H1 (cell line): ENCODE measurements around the gene PHRF1. TPM values are rescaled to one million over a fixed set of nuclear protein-coding genes. Genes with fewer than 3 reads are reported as not detected.

ENCODE experiments used
- CTCF ChIA-PET: fragments of 300-600 bp; sonication (Branson Sonifier 250); formaldehyde crosslinking; loops from one replicate; lab custom pipeline; 2021; ENCODE audit not compliant: partially characterized antibody; lab: Charles Lee
- POLR2A ChIA-PET: fragments of 300-600 bp; sonication (Branson Sonifier 250); formaldehyde crosslinking; loops from one replicate; lab custom pipeline; 2021; ENCODE audit warnings: inconsistent platforms; ENCODE audit not compliant: partially characterized antibody; lab: Charles Lee
- DNase-seq, 2 experiments: peaks; one replicate each; pipeline versions ENCODE4 v3.0.0 to v3.0.0-alpha.2; 2010 to 2022; ENCODE audit warnings: low spot score in 2 of 2, low read depth in 1 of 2, mixed read lengths in 1 of 2
- FAIRE-seq: peaks from 2 replicates; lab custom pipeline; 2011; peaks lifted over from hg19 to GRCh38; lab: Jason Lieb, UNC
- H2AFZ ChIP-seq: 2 replicates; pipeline ENCODE4 v1.8.1; 2012; ENCODE audit warnings: low read length, inconsistent platforms
- H2AK5ac ChIP-seq: 2 replicates; pipeline ENCODE4 v1.6.1; 2013; ENCODE audit warnings: low read depth, low read length
- H2BK120ac ChIP-seq: replicated peaks from 2 replicates; pipeline ENCODE3; 2013; ENCODE audit warnings: low read depth, low read length, inconsistent platforms
- H2BK12ac ChIP-seq: 2 replicates; pipeline ENCODE4 v1.6.1; 2013; ENCODE audit warnings: low read depth, low read length
- H2BK15ac ChIP-seq: 2 replicates; pipeline ENCODE4 v1.6.1; 2013; ENCODE audit warnings: low read length
- H2BK20ac ChIP-seq: 2 replicates; pipeline ENCODE4 v1.6.1; 2013; ENCODE audit warnings: low read length
- H2BK5ac ChIP-seq: 2 replicates; pipeline ENCODE4 v1.6.1; 2013; ENCODE audit warnings: low read depth, low read length
- H3K14ac ChIP-seq: 2 replicates; pipeline ENCODE4 v1.6.1; 2013; ENCODE audit warnings: inconsistent platforms; ENCODE audit not compliant: insufficient read length
- H3K18ac ChIP-seq: 2 replicates; pipeline ENCODE4 v1.6.1; 2013; ENCODE audit warnings: low read length; ENCODE audit errors: extremely low read depth
- H3K23ac ChIP-seq: 2 replicates; pipeline ENCODE4 v1.6.1; 2013; ENCODE audit warnings: inconsistent platforms; ENCODE audit not compliant: insufficient read length
- H3K23me2 ChIP-seq: 2 replicates; pipeline ENCODE4 v1.6.1; 2013; ENCODE audit warnings: low read depth, low read length
- H3K27ac ChIP-seq: 2 replicates; pipeline ENCODE4 v1.6.1; 2011; ENCODE audit warnings: low read depth, low read length, inconsistent platforms
- H3K27me3 ChIP-seq, 4 experiments: replicated peaks in 1 of 4; 1 replicate in 1 of 4; 2 replicates in 3 of 4; pipeline versions ENCODE4 v1.6.1 to v1.8.1; 2011 to 2013; ENCODE audit warnings: low read length in 3 of 4, mild to moderate bottlenecking in 3 of 4, inconsistent platforms in 2 of 4, mixed read lengths in 2 of 4, moderate library complexity in 1 of 4; ENCODE audit not compliant: control insufficient read depth in 3 of 4, insufficient read depth in 3 of 4; ENCODE audit errors: extremely low read depth in 1 of 4
- H3K36me3 ChIP-seq, 4 experiments: 2 replicates each; pipeline versions ENCODE4 v1.6.1 to v1.8.1; 2011 to 2013; ENCODE audit warnings: mild to moderate bottlenecking in 4 of 4, low read length in 3 of 4, moderate library complexity in 2 of 4, control low read depth in 1 of 4, inconsistent platforms in 1 of 4; ENCODE audit not compliant: insufficient read depth in 4 of 4, control insufficient read depth in 2 of 4
- H3K4ac ChIP-seq: replicated peaks from 2 replicates; pipeline ENCODE3; 2013; ENCODE audit warnings: low read length, low read depth, mixed read lengths, inconsistent platforms; ENCODE audit not compliant: insufficient read length
- H3K4me1 ChIP-seq, 4 experiments: replicated peaks in 1 of 4; 1 replicate in 1 of 4; 2 replicates in 3 of 4; pipeline versions ENCODE4 v1.6.1 to v1.8.1; 2011 to 2013; ENCODE audit warnings: low read length in 3 of 4, inconsistent platforms in 2 of 4, mixed read lengths in 1 of 4; ENCODE audit not compliant: insufficient read depth in 4 of 4, control insufficient read depth in 3 of 4
- H3K4me2 ChIP-seq, 2 experiments: 2 replicates each; pipeline versions ENCODE4 v1.6.1 to v1.8.1; 2011 to 2013; ENCODE audit warnings: low read depth in 2 of 2, low read length in 2 of 2, control low read depth in 1 of 2, inconsistent platforms in 1 of 2, mild to moderate bottlenecking in 1 of 2; ENCODE audit not compliant: insufficient read depth in 1 of 2
- H3K4me3 ChIP-seq, 4 experiments: fragments of 200-600, 300-600 bp in 1 of 4; sonication (generic), shearing (Covaris generic), sonication (Bioruptor Twin) in 1 of 4; 2 replicates each; pipeline versions ENCODE4 v1.5.1 to v1.8.1; 2011 to 2016; ENCODE audit warnings: low read length in 4 of 4, low read depth in 3 of 4, control low read depth in 2 of 4, inconsistent platforms in 2 of 4, mild to moderate bottlenecking in 2 of 4, mixed read lengths in 1 of 4, moderate library complexity in 1 of 4; ENCODE audit not compliant: insufficient read depth in 2 of 4; ENCODE audit errors: extremely low read depth in 1 of 4
- H3K56ac ChIP-seq: replicated peaks from 2 replicates; pipeline ENCODE3; 2013; ENCODE audit warnings: low read depth, mild to moderate bottlenecking, mixed read lengths, low read length, inconsistent platforms; ENCODE audit not compliant: insufficient read length
- H3K79me1 ChIP-seq: 2 replicates; pipeline ENCODE4 v1.6.1; 2013; ENCODE audit warnings: low read depth, low read length, control low read depth
- H3K79me2 ChIP-seq, 2 experiments: 2 replicates each; pipeline versions ENCODE4 v1.6.1 to v1.8.1; 2012 to 2013; ENCODE audit warnings: low read length in 2 of 2, mild to moderate bottlenecking in 2 of 2, inconsistent platforms in 1 of 2; ENCODE audit not compliant: insufficient read depth in 2 of 2, control insufficient read depth in 1 of 2
- H3K9ac ChIP-seq, 4 experiments: replicated peaks in 1 of 4; 1 replicate in 1 of 4; 2 replicates in 3 of 4; pipeline versions ENCODE4 v1.6.1 to v1.8.1; 2011 to 2013; ENCODE audit warnings: low read depth in 3 of 4, low read length in 3 of 4, control low read depth in 2 of 4, mild to moderate bottlenecking in 2 of 4, moderate library complexity in 2 of 4, inconsistent platforms in 1 of 4; ENCODE audit errors: extremely low read depth in 1 of 4
- H3K9me3 ChIP-seq, 2 experiments: 2 replicates each; pipeline versions ENCODE4 v1.6.1 to v1.8.1; 2012 to 2013; ENCODE audit warnings: mild to moderate bottlenecking in 2 of 2, moderate library complexity in 2 of 2, control low read depth in 1 of 2, inconsistent platforms in 1 of 2, low read depth in 1 of 2, low read length in 1 of 2, mixed read lengths in 1 of 2; ENCODE audit not compliant: insufficient read depth in 2 of 2
- H4K20me1 ChIP-seq, 2 experiments: replicated peaks in 1 of 2; 2 replicates each; pipeline versions ENCODE3 to v1.8.1; 2011 to 2013; ENCODE audit warnings: inconsistent platforms in 2 of 2, low read length in 2 of 2, mild to moderate bottlenecking in 1 of 2; ENCODE audit not compliant: insufficient read depth in 2 of 2, control insufficient read depth in 1 of 2
- H4K5ac ChIP-seq: 2 replicates; pipeline ENCODE4 v1.6.1; 2013; ENCODE audit warnings: low read length, low read depth, mixed read lengths, inconsistent platforms; ENCODE audit not compliant: insufficient read length
- H4K8ac ChIP-seq: 2 replicates; pipeline ENCODE4 v1.8.0; 2013; ENCODE audit warnings: mild to moderate bottlenecking, moderate library complexity, low read length, inconsistent platforms; ENCODE audit not compliant: insufficient read depth; ENCODE audit errors: extremely low read depth
- H4K91ac ChIP-seq: replicated peaks from 2 replicates; pipeline ENCODE3; 2013; ENCODE audit warnings: low read length, mixed read lengths, inconsistent platforms; ENCODE audit not compliant: insufficient read length
- WGBS, 2 experiments: shearing (Covaris generic) in 1 of 2; methylation state at CpG; one replicate each; pipeline versions ENCODE4 v1.1.6 to v1.1.7; 2013 to 2015; ENCODE audit warnings: low lambda C conversion rate in 2 of 2, mixed read lengths in 2 of 2, inconsistent platforms in 1 of 2, low coverage in 1 of 2, missing lambda C conversion rate in 1 of 2; ENCODE audit not compliant: insufficient replicate concordance in 2 of 2, insufficient coverage in 1 of 2, insufficient read length in 1 of 2; ENCODE audit errors: extremely low coverage in 1 of 2, missing lambda C conversion rate in 1 of 2; 5-methylcytosine and 5-hydroxymethylcytosine counted together
- polyA plus RNA-seq, 7 experiments: library from polyadenylated mRNA; depleted of rRNA in 3 of 7; stranded (reverse) in 5 of 7; unstranded in 2 of 7; fragments of >200 nt in 5 of 7; fragments of 200-250 nt in 2 of 7; gene quantifications; 1 replicate in 5 of 7; 2 replicates in 1 of 7; 4 replicates in 1 of 7; pipeline versions ENCODE4 v1.2.1 to v1.2.3, GENCODE V29; 2011 to 2013; ENCODE audit warnings: missing spikeins in 2 of 7, mixed read lengths in 2 of 7
- total RNA-seq: library from RNA; stranded (reverse); fragmentation: NEBNext Ultra II Directional; extraction: Animal tissue kit (Norgen Biotek cat#: 25700); gene quantifications from 2 replicates; pipeline ENCODE4 v1.2.1, GENCODE V29; 2021

Gene PHRF1
- total and polyA plus RNA-seq, 2 of the 8 experiments (the other 6 are each of a cell fraction or from before 2014, with no cell fraction given): 13.4 to 37.3 TPM

DNA sequence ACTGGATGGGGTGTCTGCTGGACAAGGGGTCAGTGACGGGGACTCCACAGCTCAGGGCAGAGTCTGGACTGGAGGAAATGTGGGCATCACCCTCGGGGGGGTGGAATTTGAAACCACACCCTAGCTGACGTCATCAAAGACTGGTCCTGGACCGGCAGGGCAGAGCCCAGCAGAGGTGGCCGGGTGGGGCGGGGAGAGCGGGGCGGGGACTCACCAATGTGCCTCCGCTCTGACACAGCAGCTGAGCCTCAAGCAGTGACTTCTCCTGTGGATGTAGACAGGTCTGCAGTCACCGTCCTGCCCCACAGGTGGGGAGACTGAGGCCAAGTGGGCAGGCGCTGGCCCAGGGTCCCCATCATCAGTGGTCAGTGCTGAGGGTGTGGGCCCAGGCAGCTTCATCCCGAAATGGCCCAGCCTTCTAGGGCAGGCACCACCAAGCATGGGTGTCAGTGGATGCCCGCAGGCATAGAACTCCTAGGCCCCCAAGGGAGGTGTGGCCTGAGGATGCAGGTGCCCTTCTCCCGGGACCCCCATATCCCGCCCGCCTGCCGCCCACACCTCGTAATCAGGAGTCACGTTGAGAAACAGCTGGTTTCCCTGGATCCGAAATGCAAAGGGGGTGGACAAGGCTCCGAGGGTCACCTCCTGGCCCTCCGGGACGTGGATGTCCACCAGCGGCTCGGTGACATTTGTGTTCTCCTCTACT is 47.9 kb downstream of the PHRF1 start:
- ChIA-PET CTCF (no interaction called here), POLR2A (interaction anchor here (0.6 to 2.8 kb wide), 6 partner anchors 15 to 185 kb away, joined by 3 to 10 read pairs (median 4); no protein-coding TSS in a partner anchor)
- Histone ChIP-seq H3K23me2 (no peaks in the 10 kb centered on the region; the same call in 1 of the 2 replicates), H3K4me1 (peaks cover 0 to 6% (median under 1%) of the 10 kb centered on the region in 4 experiments; a peak in 2 of 7 replicates), H2BK20ac (no peak overlapping the region), H3K4me3 (no peak overlapping the region), H3K23ac (no peak overlapping the region), H2AFZ (no peak overlapping the region), H3K79me1 (no peaks in the 10 kb centered on the region), H2AK5ac (no peak overlapping the region), H3K27me3 (peaks cover 3 to 14% (median 10%) of the 10 kb centered on the region in 4 experiments; a peak in 6 of 7 replicates), H3K36me3 (no peaks in the 10 kb centered on the region), H3K18ac (no peak overlapping the region), H2BK15ac (no peak overlapping the region), H3K79me2 (no peaks in the 10 kb centered on the region), H2BK5ac (no peak overlapping the region), H3K4me2 (no peak overlapping the region), H4K20me1 (peaks cover 0 to 11% of the 10 kb centered on the region in 2 experiments), H3K9ac (no peak overlapping the region), H3K56ac (no peak overlapping the region), H3K4ac (no peak overlapping the region), H3K9me3 (no peaks in the 10 kb centered on the region), H2BK12ac (no peak overlapping the region), H2BK120ac (no peak overlapping the region), H4K91ac (no peak overlapping the region), H3K27ac (no peak overlapping the region), H4K5ac (no peak overlapping the region), H3K14ac (no peak overlapping the region), H4K8ac (no peak overlapping the region)
- FAIRE-seq (no peak), DNase-seq (no peak)
- WGBS, 2 experiments: 96% methylated on average over 22 of the region's 25 CpGs; no CpG with 5 or more reads in 1 of the 2 experiments
